Right forelimb (tissue), 1 donor: Measurements from ENCODE around the gene NOSIP.
A peak's percentile ranks its signal among the peaks of the same experiment; 100 is the strongest.

Source experiments
- DNase-seq: peaks from one replicate; pipeline ENCODE4 v3.0.0-alpha.2; 2018

Gene NOSIP

DNA sequence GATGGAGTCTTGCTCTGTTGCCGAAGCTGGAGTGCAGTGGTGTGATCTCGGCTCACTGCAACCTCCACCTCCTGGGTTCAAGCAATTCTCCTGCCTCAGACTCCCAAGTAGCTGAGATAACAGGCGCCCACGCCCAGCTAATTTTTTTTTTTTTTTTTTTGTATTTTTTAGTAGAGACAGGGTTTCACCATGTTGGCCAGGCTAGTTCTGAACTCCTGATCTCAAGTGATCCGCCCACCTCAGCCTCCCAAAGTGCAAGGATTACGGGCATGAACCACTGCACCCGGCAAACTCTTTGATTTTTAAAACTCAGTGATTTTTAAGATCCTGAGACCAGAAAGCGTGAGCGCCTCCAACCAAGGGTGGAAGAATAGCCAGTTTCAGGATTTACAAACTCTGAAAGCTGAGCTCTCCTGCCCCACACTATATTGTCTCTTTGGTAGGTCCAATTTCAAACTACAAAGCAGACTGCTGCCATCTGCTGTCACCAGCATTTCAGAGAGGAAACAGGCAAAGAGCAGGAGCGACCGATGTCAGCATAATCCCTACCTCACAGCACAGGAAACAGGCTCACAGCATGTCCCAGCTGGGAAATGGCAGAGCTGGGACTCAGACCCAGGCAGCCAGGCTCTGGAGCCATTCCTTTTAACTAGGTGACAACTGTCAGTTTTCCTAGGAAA, 9.2 kb downstream of the NOSIP start:
- no peak for DNase-seq

DNA sequence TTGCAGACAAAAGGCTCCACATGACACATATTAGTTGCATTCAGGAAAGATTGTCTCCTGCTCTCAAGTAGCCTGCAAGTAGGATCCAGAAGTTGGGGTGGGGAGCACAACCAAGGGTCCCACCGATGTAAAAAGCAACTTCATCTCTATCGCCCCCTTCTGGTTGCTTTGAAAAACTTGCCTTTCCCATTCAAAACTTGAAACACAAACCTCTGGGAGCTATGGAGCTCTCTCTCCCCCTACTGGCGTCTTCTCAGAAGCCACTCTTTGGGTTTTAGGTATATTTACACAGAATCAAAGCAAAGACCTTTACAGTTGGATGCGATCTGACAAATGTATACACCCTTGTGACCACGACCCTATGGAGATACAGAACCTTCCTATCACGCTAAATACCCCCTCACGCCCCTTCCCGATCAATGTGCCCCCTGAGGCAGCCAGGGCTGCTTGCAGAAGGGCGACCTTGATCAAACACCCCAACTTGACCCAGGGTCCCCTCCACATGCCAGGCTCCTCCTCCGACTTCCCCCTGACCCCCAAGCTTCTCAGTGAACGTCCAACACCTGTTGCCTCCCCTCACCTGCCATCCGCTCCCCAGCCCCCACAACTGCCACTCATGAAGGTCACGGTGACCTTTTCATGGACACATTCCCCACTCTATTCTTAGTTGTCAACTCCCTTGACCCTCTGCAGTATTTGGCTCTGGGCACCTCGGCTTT, 10.1 kb downstream of the NOSIP start:
- peak; percentile 67 for DNase-seq

- no peak for DNase-seq
Observed at GRCh38 chr19:49567861-49568441, 12.4 kb downstream of the NOSIP start.

- no peak for DNase-seq
Observed at GRCh38 chr19:49566302-49566701, 14.1 kb downstream of the NOSIP start.

DNA sequence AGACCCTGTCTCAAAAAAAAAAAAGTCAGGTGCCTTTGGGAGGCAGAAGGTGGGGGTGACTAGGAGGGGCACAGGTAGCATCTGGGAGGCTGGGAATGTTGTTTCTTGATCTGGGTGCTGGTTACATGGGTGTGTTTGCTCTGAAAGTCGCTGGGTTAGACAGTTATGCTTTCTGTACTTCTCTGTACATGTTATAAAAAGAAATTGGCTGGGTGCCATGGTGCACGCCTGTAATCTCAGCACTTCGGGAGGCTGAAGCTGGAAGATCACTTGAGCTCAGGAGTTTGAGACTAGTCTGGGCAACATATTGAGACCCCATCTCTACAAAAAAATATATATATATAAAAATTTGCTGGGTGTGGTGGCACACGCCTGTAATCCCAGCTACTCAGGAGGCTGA, 15.1 kb downstream of the NOSIP start:
- no peak for DNase-seq

GRCh38 chr19:49564616-49565045, 15.7 kb downstream of the NOSIP start:
- no peak for DNase-seq

DNA sequence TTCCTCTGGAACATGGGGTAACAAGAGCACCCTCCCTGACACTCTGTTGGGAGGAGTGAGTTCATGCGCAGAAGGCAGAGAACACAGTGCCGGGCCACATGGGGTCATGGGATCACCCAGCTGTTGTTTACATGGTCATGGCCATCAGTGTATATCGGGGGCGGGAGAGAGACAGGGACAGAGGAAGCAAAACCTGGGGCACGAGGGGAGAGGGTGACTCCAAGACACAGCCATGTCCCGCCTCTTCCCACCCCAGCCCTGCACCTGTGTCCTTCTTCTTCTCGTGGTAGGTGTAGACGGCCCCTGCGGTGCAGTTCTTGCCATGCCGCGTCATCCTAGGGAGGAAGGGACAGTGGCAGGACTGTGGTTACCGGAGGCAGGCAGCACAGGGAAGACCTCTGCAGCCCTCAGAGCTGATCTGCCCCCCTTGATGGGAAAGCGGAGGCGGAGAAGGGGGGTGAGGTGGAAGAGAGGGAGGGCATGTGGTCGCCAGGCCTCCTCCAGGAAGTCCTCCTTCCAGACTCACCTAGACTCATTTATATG, 19.9 kb downstream of the NOSIP start:
- DNase-seq = no peak

DNA sequence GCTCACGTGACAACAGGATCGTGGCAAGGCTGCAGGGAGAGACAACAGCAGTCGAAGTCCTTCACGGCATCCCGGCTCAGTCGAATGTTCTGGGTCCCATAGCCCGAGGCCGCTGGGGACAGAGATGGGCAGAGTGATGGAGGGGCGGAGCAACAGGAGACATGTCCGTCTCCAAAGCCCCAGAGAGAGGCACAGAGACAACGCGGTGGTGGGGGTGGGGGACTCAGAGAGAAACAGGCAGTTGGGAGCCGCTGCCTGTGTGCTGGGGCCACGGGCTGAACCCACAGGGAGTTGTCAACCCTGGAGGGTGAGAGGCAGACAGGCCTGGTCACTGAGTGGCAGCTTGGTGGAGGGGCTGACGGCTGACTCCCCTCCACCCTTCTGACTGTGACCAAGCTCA, 20.4 kb downstream of the NOSIP start:
- no peak for DNase-seq

GRCh38 chr19:49559443-49559842, 20.9 kb downstream of the NOSIP start:
- no peak for DNase-seq

- DNase-seq = no peak
Observed at GRCh38 chr19:49558591-49558990, 21.8 kb downstream of the NOSIP start.

DNA sequence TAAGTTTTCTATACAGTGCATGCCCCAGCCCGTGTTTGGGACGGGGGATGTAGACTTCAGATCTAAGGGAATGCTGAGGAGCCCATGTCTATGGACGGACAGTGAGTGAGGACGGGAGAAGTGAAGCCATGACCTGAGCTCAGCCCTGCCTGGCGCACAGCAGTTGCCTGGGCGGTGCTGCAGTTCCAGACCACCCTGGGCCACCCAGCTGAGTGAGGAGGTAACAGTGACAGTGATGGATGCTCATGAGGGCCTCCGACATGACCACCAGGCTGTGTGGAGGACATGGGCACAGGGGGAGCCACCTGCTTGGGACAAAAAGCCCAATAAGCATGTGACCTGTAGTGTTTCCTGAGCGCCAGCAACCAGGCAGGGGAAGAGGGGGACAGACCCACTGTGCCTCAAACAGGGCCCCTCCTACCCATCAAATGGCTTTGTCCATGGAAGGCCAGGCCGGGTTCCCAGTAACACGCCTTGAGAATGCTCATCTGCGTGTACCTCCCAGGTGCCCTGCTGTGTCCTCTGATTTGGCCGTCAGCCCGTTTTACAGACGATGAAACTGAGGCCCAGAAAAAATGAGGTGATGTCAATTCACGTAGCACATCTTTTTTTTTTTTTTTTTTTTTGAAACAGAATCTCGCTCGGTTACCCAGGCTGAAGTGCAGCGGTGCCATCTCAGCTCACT, 22.6 kb downstream of the NOSIP start:
- no peak for DNase-seq

- DNase-seq = no peak
Observed at GRCh38 chr19:49556412-49557398, 23.7 kb downstream of the NOSIP start.

DNA sequence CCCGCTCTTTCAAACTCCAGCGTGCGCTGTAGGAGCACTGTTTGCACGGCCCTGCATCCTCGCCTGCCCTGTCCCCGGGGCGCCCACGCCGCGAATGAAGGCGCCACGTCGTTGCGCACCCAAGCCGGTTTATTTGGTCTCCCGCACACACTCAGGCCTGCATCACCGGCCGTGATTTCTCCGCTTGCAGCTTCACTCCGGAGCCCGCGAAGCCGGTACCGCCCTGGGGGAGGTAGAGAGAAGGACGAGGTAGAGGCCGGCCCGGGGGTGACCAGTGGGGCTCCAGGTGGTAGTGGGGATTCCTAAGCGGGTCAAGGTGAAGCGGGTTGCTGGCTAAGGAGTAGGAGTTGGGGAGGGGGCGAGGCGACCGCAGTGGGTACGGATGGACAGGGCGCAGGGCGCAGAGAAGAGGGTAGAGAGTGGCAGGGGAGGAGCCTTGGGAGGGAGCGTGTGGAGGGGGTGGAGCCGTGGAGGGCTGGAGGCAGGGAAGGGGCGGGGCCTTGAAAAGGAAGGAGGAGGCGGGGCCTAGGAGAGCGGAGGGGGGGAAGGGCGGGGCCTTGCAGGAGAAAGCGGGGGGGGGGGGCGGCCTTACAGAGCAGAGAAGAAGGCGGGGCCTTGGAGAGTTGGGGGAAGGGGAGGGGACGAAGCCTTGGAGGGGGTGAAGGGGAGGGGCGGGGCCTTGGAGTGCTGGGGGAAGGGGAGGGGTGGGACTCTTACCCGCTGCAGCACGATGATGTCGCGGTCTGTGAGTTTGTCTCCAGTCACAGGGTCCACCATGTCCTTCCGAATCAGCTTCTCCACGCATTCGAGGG, 24.6 kb downstream of the NOSIP start:
- peak; percentile 83 for DNase-seq

DNA sequence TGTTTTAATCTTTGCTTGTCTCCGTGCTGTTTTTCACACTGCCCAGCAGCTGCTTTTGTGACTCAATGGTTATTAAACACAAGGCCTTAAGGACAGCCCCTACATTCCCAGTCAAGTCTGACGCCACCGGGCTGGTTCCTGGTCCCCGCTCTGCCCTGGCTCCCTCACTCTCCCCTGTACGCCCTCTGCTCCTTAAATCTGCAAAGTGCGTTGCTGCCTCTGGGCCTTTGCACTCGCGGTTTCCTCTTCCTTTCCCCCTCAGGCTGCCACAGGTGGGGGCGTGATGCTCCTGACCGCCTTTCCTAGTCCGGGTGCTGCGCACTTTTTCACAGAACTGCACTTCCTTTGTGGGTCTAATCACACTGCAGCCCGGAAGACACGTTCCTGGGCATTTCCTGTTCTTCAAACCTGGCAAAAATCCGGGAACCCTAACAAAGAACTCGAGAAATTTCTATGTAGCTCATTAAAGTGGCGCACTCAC, 25.6 kb downstream of the NOSIP start:
- DNase-seq = no peak

DNA sequence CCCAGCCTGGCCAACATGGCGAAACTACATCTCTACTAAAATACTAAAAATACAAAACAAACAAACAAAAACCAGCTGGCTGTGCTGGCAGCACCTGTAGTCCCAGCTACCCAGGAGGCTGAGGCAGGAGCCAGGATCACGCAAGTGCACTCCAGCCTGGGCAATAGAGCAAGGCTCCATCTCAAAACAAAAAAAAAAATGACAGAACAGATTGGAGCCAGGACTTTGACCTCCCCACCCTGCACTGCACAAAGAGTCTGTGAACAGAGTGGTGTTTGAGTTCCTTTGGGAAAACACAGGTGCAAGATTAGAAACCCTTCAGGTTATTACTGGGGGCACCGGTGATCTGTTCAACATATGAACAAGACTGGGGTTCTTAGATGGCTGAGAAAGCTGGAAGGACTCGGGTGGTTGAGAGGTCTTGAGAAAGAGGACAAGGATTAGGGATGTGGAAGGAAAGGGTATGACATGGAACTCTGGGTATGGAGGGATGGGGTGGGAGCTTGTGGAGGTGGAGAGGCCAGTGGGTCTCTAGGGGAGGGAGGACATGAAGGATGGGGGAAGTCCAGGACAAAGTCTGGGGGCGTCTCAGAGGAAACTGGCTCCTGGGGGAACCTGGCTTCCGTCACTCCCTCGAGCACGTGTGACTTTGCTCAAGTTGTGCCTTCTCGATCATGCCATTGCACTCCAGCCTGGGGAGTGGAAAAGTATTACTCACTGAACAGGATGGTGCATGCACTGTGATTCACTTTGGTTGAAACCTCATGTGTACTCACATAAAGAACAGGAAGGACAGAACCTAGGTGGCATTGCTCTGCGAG, 26.7 kb downstream of the NOSIP start:
- DNase-seq = no peak

DNA sequence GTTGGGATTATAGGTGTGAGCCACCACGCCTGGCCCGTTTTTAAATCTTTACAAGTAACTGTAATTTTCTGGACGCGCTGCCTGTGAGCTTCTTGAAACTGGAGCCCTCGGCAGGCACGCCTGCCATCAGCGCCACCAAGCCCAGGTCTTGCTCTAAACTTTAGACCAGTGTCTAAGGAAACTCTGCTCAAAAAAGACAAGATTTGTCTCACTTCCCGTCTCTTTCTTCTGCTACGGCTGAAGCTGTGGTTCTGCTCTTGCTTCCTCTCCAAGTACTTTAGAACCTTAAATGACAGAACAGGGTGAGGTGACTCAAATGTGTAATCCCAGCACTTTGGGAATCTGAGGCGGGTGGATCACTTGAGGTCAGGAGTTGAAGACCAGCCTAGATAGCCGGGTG, 27.6 kb downstream of the NOSIP start:
- no peak for DNase-seq

DNA sequence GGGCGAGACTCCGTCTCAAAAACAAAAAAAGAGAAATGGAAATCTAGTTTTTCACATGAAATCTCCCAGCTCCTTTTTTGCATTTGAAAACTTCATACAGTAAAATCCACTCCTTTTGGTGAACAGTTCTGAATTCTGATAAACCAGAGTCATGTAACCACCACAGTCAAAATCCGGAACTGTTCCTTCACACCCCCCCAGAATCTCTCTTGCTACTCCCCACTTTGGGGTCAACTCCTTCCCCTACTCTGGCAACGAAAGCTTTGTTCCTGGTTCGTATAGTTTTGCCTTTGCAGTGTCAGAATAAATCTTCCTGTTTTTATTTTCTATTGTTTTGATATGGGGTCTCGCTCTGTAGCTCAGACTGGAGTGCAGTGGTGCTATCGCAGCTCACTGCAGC, 28.8 kb downstream of the NOSIP start:
- no peak for DNase-seq

GRCh38 chr19:49549045-49549444, 31.3 kb downstream of the NOSIP start:
- no peak for DNase-seq

GRCh38 chr19:49546825-49547565, 33.4 kb downstream of the NOSIP start:
- DNase-seq = peak; percentile 84
